ENCODE data around the gene TMOD2. TPM values are rescaled to one million over a fixed set of nuclear protein-coding genes. Genes with fewer than 3 reads are reported as not detected.

TMOD2 gene
- total RNA-seq, 1 experiment from 2014 or later = 3.0 TPM

DNA sequence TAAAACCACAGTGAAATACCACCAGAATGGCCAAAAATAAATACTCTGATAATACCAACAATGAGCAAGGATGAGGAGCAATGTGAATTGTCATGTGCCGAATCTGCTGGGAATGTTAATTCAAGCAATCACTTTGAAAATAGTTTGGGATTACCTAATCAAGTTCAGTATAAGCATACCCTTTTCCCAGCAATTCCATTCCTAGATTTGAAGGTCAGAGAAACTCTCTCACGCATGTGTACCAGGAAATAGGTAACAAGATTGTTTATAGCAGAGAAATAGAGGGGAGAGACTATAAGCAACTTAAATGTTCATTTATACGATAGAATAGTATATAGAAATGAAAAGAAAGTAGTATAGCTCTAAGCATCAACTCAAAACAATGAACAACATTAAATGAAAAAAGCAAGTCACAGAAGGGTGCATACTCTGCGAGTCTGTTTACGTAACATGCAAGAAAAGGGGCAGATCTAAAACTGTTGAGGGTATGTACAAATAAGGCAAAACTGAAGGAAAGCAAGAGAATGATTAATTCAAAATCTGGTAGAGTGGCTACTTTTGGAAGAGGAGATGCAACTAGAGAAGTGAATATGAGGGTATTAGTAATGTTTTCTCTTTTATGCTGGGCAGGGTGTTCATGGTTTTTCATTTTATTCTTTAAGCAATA is 105.5 kb downstream of the TMOD2 start:
- no peak overlapping the region for H3K4me3 Mint-ChIP-seq
- no peaks in the 10 kb centered on the region for H3K9me3 ChIP-seq (ENCODE audit: control insufficient read depth, low read depth, low read length)

More for the DNA sequence above, 105.5 kb downstream of the TMOD2 start:
- Mint-ChIP-seq H3K36me3 (ENCODE audit: insufficient read depth in 1 of 3, low read depth in 3 of 3) (no peaks in the 10 kb centered on the region), H3K4me1 (peaks cover 34 to 38% of the 10 kb centered on the region in 2 experiments), H3K27ac (peak overlapping the region in 2 of 3 experiments; percentile 3 to 18; a peak in 2 of 7 replicates), H3K9me3 (no peaks in the 10 kb centered on the region), H3K27me3 (ENCODE audit: low read depth) (no peaks in the 10 kb centered on the region)
- Histone ChIP-seq H3K79me2 (ENCODE audit: insufficient read depth, low read length) (no peaks in the 10 kb centered on the region), H3K4ac (ENCODE audit: low read depth, low read length) (no peak overlapping the region), H2BK15ac (ENCODE audit: low read depth, low read length) (no peak overlapping the region), H2AFZ (ENCODE audit: low read length) (no peak overlapping the region), H3K23ac (ENCODE audit: insufficient read length, low read depth, low read length) (no peak overlapping the region), H3K9ac (ENCODE audit: extremely low read depth, insufficient read length, low read length) (no peak overlapping the region), H3T11ph (ENCODE audit: low read length) (no peak overlapping the region), H2BK5ac (ENCODE audit: insufficient read length, low read length) (no peak overlapping the region), H3K79me1 (ENCODE audit: insufficient read depth, low read depth, low read length, poor library complexity, severe bottlenecking) (peaks cover 3% of the 10 kb centered on the region), H3K27me3 (ENCODE audit: insufficient read depth, low read length) (no peaks in the 10 kb centered on the region), H4K20me1 (ENCODE audit: control insufficient read depth, insufficient read depth, insufficient read length) (no peaks in the 10 kb centered on the region), H3K18ac (ENCODE audit: insufficient read length, low read depth, low read length) (no peak overlapping the region), H2BK12ac (ENCODE audit: insufficient read length, low read depth, low read length) (no peak overlapping the region), H2BK20ac (ENCODE audit: low read depth, low read length, poor library complexity, severe bottlenecking) (no peak overlapping the region), H4K91ac (ENCODE audit: insufficient read length, low read depth, low read length) (no peak overlapping the region), H3K4me2 (ENCODE audit: insufficient read depth, insufficient read length, low read length) (no peak overlapping the region), H4K5ac (ENCODE audit: insufficient read length, low read depth, low read length) (no peak overlapping the region), H4K8ac (replicated peaks; ENCODE audit: insufficient read length, low read depth, low read length) (no peak overlapping the region), H2BK120ac (ENCODE audit: low read depth, low read length, poor library complexity, severe bottlenecking) (no peak overlapping the region), H3K4me1 (ENCODE audit: insufficient read depth, low read length) (peaks cover 9% of the 10 kb centered on the region; the same call in 1 of the 2 replicates), H3K27ac (ENCODE audit: insufficient read length, low read depth, low read length) (no peak overlapping the region), H2AK5ac (ENCODE audit: insufficient read length, low read length) (no peak overlapping the region), H3K14ac (ENCODE audit: insufficient read depth, low read length) (no peak overlapping the region), H3K23me2 (ENCODE audit: insufficient read length, low read depth, low read length, poor library complexity, severe bottlenecking) (no peaks in the 10 kb centered on the region), H3K56ac (ENCODE audit: insufficient read length, low read depth, low read length) (no peak overlapping the region)
- TF ChIP-seq, protein P1, sequence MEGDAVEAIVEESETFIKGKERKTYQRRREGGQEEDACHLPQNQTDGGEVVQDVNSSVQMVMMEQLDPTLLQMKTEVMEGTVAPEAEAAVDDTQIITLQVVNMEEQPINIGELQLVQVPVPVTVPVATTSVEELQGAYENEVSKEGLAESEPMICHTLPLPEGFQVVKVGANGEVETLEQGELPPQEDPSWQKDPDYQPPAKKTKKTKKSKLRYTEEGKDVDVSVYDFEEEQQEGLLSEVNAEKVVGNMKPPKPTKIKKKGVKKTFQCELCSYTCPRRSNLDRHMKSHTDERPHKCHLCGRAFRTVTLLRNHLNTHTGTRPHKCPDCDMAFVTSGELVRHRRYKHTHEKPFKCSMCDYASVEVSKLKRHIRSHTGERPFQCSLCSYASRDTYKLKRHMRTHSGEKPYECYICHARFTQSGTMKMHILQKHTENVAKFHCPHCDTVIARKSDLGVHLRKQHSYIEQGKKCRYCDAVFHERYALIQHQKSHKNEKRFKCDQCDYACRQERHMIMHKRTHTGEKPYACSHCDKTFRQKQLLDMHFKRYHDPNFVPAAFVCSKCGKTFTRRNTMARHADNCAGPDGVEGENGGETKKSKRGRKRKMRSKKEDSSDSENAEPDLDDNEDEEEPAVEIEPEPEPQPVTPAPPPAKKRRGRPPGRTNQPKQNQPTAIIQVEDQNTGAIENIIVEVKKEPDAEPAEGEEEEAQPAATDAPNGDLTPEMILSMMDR (conservative IDR thresholded peaks at IDR 0.05) = no peak
- no peak for DNase-seq
- WGBS (ENCODE audit: extremely low coverage, insufficient read length, low lambda C conversion rate) = no CpG with 5 or more reads among the region's 5 CpGs
